ENCODE results near the gene THRB.

Gene THRB

GRCh38 chr3:24367664-24368264 lies 126.9 kb downstream of the THRB start:
- Histone ChIP-seq H3K9me3 (ENCODE audit: low read length) (no peaks in the 10 kb centered on the region), H3K36me3 (ENCODE audit: insufficient read depth, low read length) (no peaks in the 10 kb centered on the region), H3K4me1 (ENCODE audit: insufficient read depth, low read length) (peaks cover 50% of the 10 kb centered on the region), H3K9ac (ENCODE audit: low read length) (no peak overlapping the region), H3K27me3 (ENCODE audit: control insufficient read depth in 1 of 2, insufficient read depth in 2 of 2, low read length in 2 of 2) (no peaks in the 10 kb centered on the region), H3K27ac (ENCODE audit: low read depth, low read length) (peak overlapping the region; percentile 17), H3K4me3 (ENCODE audit: low read depth in 1 of 2, low read length in 2 of 2) (no peak overlapping the region)

- H3K27ac ChIP-seq (ENCODE audit: low read depth, low read length), result peak overlapping the region; percentile 17
- H3K4me1 ChIP-seq (ENCODE audit: insufficient read depth, low read length), result peaks cover 54% of the 10 kb centered on the region
- H3K36me3 ChIP-seq (ENCODE audit: insufficient read depth, low read length), result no peaks in the 10 kb centered on the region
- no peaks in the 10 kb centered on the region for H3K9me3 ChIP-seq (ENCODE audit: low read length)
- H3K4me3 ChIP-seq (ENCODE audit: low read depth in 1 of 2, low read length in 2 of 2), result no peak overlapping the region
- H3K9ac ChIP-seq (ENCODE audit: low read length), result no peak overlapping the region
- no peaks in the 10 kb centered on the region for H3K27me3 ChIP-seq (ENCODE audit: control insufficient read depth in 1 of 2, insufficient read depth in 2 of 2, low read length in 2 of 2)
Observed at GRCh38 chr3:24367216-24367615, 127.4 kb downstream of the THRB start.

DNA sequence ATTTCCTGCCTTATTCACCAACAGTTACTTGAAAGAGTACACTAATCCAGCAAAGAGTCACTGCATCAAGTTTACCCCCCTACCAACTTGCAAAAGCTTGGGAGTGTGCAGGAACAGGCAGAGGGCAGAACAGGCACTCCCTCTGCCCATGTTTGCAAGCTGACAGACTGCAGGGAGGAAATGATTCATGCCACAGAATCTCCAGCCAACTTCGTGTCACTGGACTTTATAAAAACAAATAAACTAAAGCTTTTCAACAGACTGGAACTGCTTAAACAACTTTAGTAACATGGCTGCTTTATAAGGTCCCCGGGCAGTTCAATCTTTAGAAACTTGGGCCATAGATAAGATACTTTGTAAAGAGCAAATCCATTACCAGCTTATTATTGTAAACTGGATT lies 129.5 kb downstream of the THRB start:
- no peaks in the 10 kb centered on the region for H3K27me3 ChIP-seq (ENCODE audit: control insufficient read depth in 1 of 2, insufficient read depth in 2 of 2, low read length in 2 of 2)
- H3K36me3 ChIP-seq (ENCODE audit: insufficient read depth, low read length), result no peaks in the 10 kb centered on the region
- peaks cover 50% of the 10 kb centered on the region for H3K4me1 ChIP-seq (ENCODE audit: insufficient read depth, low read length)
- H3K27ac ChIP-seq (ENCODE audit: low read depth, low read length), result peak overlapping the region; percentile 16
- H3K9ac ChIP-seq (ENCODE audit: low read length), result no peak overlapping the region
- no peaks in the 10 kb centered on the region for H3K9me3 ChIP-seq (ENCODE audit: low read length)
- no peak overlapping the region for H3K4me3 ChIP-seq (ENCODE audit: low read depth in 1 of 2, low read length in 2 of 2)

DNA sequence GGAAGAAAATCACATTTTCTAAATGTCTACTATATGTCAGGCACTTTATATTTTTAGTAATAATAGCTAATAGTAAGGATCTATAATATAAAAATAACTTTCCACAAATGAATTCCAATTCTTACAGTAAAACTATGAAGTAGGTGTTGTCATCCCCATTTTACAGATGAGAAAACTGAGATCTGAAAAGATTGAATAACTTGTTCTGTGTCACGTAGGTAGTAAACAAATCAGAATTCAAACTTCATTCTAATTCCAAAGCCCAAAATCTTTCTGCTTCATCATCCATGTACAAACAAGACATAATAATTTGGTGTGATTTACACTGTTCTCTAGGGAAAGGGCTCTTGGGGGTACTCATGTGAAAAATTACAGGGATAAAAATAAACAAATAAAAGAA lies 130.3 kb downstream of the THRB start:
- Histone ChIP-seq H3K9me3 (ENCODE audit: low read length) (no peaks in the 10 kb centered on the region), H3K4me1 (ENCODE audit: insufficient read depth, low read length) (peaks cover 42% of the 10 kb centered on the region)

GRCh38 chr3:24363242-24363641 lies 131.4 kb downstream of the THRB start:
- peaks cover 36% of the 10 kb centered on the region for H3K4me1 ChIP-seq (ENCODE audit: insufficient read depth, low read length)
- H3K27ac ChIP-seq (ENCODE audit: low read depth, low read length), result peak overlapping the region; percentile 32
- no peaks in the 10 kb centered on the region for H3K36me3 ChIP-seq (ENCODE audit: insufficient read depth, low read length)
- no peak overlapping the region for H3K4me3 ChIP-seq (ENCODE audit: low read depth in 1 of 2, low read length in 2 of 2)
- no peaks in the 10 kb centered on the region for H3K27me3 ChIP-seq (ENCODE audit: control insufficient read depth in 1 of 2, insufficient read depth in 2 of 2, low read length in 2 of 2)
- H3K9me3 ChIP-seq (ENCODE audit: low read length), result no peaks in the 10 kb centered on the region
- H3K9ac ChIP-seq (ENCODE audit: low read length), result no peak overlapping the region

More for the DNA sequence above, 130.3 kb downstream of the THRB start:
- no peak overlapping the region for H3K9ac ChIP-seq (ENCODE audit: low read length)
- no peak overlapping the region for H3K27ac ChIP-seq (ENCODE audit: low read depth, low read length)
- no peaks in the 10 kb centered on the region for H3K36me3 ChIP-seq (ENCODE audit: insufficient read depth, low read length)
- no peaks in the 10 kb centered on the region for H3K27me3 ChIP-seq (ENCODE audit: control insufficient read depth in 1 of 2, insufficient read depth in 2 of 2, low read length in 2 of 2)
- no peak overlapping the region for H3K4me3 ChIP-seq (ENCODE audit: low read depth in 1 of 2, low read length in 2 of 2)

- Histone ChIP-seq H3K9me3 (ENCODE audit: low read length) (no peaks in the 10 kb centered on the region), H3K27me3 (ENCODE audit: control insufficient read depth in 1 of 2, insufficient read depth in 2 of 2, low read length in 2 of 2) (no peaks in the 10 kb centered on the region), H3K4me1 (ENCODE audit: insufficient read depth, low read length) (peaks cover 24% of the 10 kb centered on the region), H3K36me3 (ENCODE audit: insufficient read depth, low read length) (no peaks in the 10 kb centered on the region), H3K9ac (ENCODE audit: low read length) (no peak overlapping the region), H3K4me3 (ENCODE audit: low read depth in 1 of 2, low read length in 2 of 2) (no peak overlapping the region), H3K27ac (ENCODE audit: low read depth, low read length) (no peak overlapping the region)
Observed at GRCh38 chr3:24361623-24362022, 133.0 kb downstream of the THRB start.

DNA sequence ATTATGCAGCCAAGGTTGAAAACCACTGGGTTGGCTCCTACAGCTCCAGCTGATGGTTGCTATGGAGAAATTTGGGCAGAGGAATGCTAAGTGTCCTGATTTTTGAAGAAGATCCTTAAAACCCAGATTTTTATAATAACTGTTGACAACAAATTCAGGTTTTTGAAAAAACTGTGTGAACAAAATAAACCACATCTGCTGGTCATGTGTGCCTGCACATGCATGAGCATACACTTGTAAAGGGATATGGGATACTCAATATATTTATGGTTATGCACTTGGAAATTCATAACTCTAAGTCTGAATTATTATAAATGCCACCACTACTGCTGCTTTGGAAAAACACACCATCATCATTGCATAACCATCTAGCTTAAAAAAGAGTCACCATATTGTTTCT lies 133.7 kb downstream of the THRB start:
- H3K9ac ChIP-seq (ENCODE audit: low read length), result no peak overlapping the region
- H3K4me1 ChIP-seq (ENCODE audit: insufficient read depth, low read length), result peaks cover 24% of the 10 kb centered on the region
- H3K27me3 ChIP-seq (ENCODE audit: control insufficient read depth in 1 of 2, insufficient read depth in 2 of 2, low read length in 2 of 2), result no peaks in the 10 kb centered on the region
- no peaks in the 10 kb centered on the region for H3K9me3 ChIP-seq (ENCODE audit: low read length)
- no peaks in the 10 kb centered on the region for H3K36me3 ChIP-seq (ENCODE audit: insufficient read depth, low read length)
- H3K4me3 ChIP-seq (ENCODE audit: low read depth in 1 of 2, low read length in 2 of 2), result no peak overlapping the region
- no peak overlapping the region for H3K27ac ChIP-seq (ENCODE audit: low read depth, low read length)

DNA sequence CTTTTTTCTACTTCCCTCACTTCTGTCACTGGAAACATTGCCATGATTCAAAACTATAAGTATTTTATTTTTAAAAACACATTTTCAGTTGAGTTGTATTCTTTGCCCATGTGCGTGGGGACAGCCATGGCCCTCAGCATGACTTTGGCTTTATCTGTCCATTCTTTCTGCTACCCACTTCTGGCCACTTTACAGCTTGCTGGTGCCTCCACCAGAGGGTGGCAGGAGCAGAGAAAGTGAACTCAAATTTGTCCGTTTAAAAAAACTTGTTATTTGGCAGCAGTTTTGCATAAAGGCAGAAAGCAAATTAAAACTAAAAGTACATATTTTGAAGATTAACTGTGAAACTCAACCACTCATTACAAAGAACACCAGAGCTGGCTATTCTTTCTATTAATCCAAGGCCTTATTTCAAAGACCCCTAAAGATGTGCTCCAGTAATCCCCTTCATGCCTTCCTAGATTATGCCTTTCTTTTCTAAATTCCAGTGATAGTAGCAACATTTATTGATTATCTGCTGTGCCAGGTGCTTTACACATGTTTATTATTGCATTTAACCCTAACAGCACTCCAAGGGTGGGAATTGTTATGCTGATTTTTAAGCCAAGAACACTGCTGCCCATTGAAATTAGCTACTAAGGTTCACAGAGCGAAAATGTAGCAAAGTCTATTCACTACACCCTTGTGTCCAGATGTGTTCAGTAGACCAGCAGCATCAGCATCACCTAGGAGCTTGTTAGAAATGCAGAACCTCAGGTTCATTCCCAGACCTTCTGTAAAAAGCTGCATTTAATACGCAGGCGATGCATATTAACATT lies 134.8 kb downstream of the THRB start:
- Histone ChIP-seq H3K4me1 (ENCODE audit: insufficient read depth, low read length) (peaks cover 18% of the 10 kb centered on the region), H3K9ac (ENCODE audit: low read length) (no peak overlapping the region), H3K36me3 (ENCODE audit: insufficient read depth, low read length) (no peaks in the 10 kb centered on the region), H3K27ac (ENCODE audit: low read depth, low read length) (no peak overlapping the region), H3K4me3 (ENCODE audit: low read depth in 1 of 2, low read length in 2 of 2) (no peak overlapping the region), H3K9me3 (ENCODE audit: low read length) (no peaks in the 10 kb centered on the region), H3K27me3 (ENCODE audit: control insufficient read depth in 1 of 2, insufficient read depth in 2 of 2, low read length in 2 of 2) (no peaks in the 10 kb centered on the region)

DNA sequence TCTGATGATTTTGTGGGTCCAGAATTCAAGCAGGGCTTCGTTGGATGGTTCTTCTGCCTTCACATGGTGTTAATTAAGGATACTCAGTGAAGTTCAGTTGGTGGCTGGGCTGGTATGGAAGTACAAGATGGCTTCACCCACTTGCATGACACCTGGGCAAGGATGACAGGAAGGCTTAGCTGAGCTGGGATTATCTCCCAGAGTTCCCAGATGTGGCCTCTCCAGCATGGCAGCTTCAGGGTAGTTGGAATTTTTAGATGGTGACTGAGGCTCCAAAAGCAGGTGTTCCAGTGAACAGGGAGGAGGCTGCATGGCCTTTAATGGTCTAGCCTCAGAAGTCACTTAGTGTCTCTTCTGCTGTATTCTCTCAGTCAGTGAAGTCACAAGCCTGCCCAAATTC lies 135.5 kb downstream of the THRB start:
- Histone ChIP-seq H3K27me3 (ENCODE audit: control insufficient read depth in 1 of 2, insufficient read depth in 2 of 2, low read length in 2 of 2) (no peaks in the 10 kb centered on the region), H3K27ac (ENCODE audit: low read depth, low read length) (no peak overlapping the region)

GRCh38 chr3:24357635-24358034 lies 137.0 kb downstream of the THRB start:
- Histone ChIP-seq H3K9ac (ENCODE audit: low read length) (no peak overlapping the region), H3K27me3 (ENCODE audit: control insufficient read depth in 1 of 2, insufficient read depth in 2 of 2, low read length in 2 of 2) (no peaks in the 10 kb centered on the region), H3K4me1 (ENCODE audit: insufficient read depth, low read length) (peaks cover 9% of the 10 kb centered on the region), H3K27ac (ENCODE audit: low read depth, low read length) (peak overlapping the region; percentile 36), H3K36me3 (ENCODE audit: insufficient read depth, low read length) (no peaks in the 10 kb centered on the region), H3K4me3 (ENCODE audit: low read depth in 1 of 2, low read length in 2 of 2) (no peak overlapping the region), H3K9me3 (ENCODE audit: low read length) (no peaks in the 10 kb centered on the region)

More for the DNA sequence above, 135.5 kb downstream of the THRB start:
- Histone ChIP-seq H3K9ac (ENCODE audit: low read length) (no peak overlapping the region), H3K9me3 (ENCODE audit: low read length) (no peaks in the 10 kb centered on the region), H3K4me1 (ENCODE audit: insufficient read depth, low read length) (peaks cover 16% of the 10 kb centered on the region), H3K4me3 (ENCODE audit: low read depth in 1 of 2, low read length in 2 of 2) (no peak overlapping the region), H3K36me3 (ENCODE audit: insufficient read depth, low read length) (no peaks in the 10 kb centered on the region)

- Histone ChIP-seq H3K9ac (ENCODE audit: low read length) (no peak overlapping the region), H3K36me3 (ENCODE audit: insufficient read depth, low read length) (no peaks in the 10 kb centered on the region), H3K27me3 (ENCODE audit: control insufficient read depth in 1 of 2, insufficient read depth in 2 of 2, low read length in 2 of 2) (no peaks in the 10 kb centered on the region), H3K27ac (ENCODE audit: low read depth, low read length) (no peak overlapping the region), H3K9me3 (ENCODE audit: low read length) (no peaks in the 10 kb centered on the region), H3K4me3 (ENCODE audit: low read depth in 1 of 2, low read length in 2 of 2) (no peak overlapping the region), H3K4me1 (ENCODE audit: insufficient read depth, low read length) (peaks cover 24% of the 10 kb centered on the region)
Observed at GRCh38 chr3:24355806-24356205, 138.8 kb downstream of the THRB start.

- H3K9me3 ChIP-seq (ENCODE audit: low read length), result no peaks in the 10 kb centered on the region
- H3K36me3 ChIP-seq (ENCODE audit: insufficient read depth, low read length), result no peaks in the 10 kb centered on the region
- H3K9ac ChIP-seq (ENCODE audit: low read length), result no peak overlapping the region
- H3K4me3 ChIP-seq (ENCODE audit: low read depth in 1 of 2, low read length in 2 of 2), result no peak overlapping the region
- no peak overlapping the region for H3K27ac ChIP-seq (ENCODE audit: low read depth, low read length)
- H3K4me1 ChIP-seq (ENCODE audit: insufficient read depth, low read length), result peaks cover 26% of the 10 kb centered on the region
- no peaks in the 10 kb centered on the region for H3K27me3 ChIP-seq (ENCODE audit: control insufficient read depth in 1 of 2, insufficient read depth in 2 of 2, low read length in 2 of 2)
Observed at GRCh38 chr3:24354230-24354629, 140.4 kb downstream of the THRB start.

Data from muscle layer of colon (tissue), 2 donors.